ENCODE data around the gene WDR90. TPM values are rescaled to one million over a fixed set of nuclear protein-coding genes. Genes with fewer than 3 reads are reported as not detected.

Gene WDR90
- total RNA-seq, 1 donor from 2014 or later, result 34.9 TPM

- Histone ChIP-seq H3K27ac (no peak overlapping the region), H3K4me3 (no peak overlapping the region), H3K9me3 (no peaks in the 10 kb centered on the region), H3K36me3 (no peaks in the 10 kb centered on the region), H3K4me1 (peaks cover 63% of the 10 kb centered on the region), H3K27me3 (no peaks in the 10 kb centered on the region)
- no peak for DNase-seq (ENCODE audit: extremely low spot score in 2 of 2)
- no peak for TF ChIP-seq CTCF (IDR thresholded peaks at IDR 0.05)
- no peak for TF ChIP-seq POLR2AphosphoS5 (IDR thresholded peaks at IDR 0.05; ENCODE audit: insufficient read depth in 1 of 2, low read depth in 1 of 2)
- intact Hi-C loops (cut with DNase I), result loop anchor here (10.0 kb wide), 1 partner anchor 260 kb away; the partner anchor contains the start of gene PGAP6
Measured at GRCh38 chr16:644556-644955, 4.6 kb upstream of the WDR90 start.

GRCh38 chr16:645852-646678, 3.1 kb upstream of the WDR90 start:
- H3K4me1 ChIP-seq, result peaks cover 66% of the 10 kb centered on the region

GRCh38 chr16:646679-647172, 2.4 kb upstream of the WDR90 start:
- no peaks in the 10 kb centered on the region for H3K9me3 ChIP-seq
- H3K27me3 ChIP-seq, result no peaks in the 10 kb centered on the region
- H3K4me1 ChIP-seq, result peaks cover 60% of the 10 kb centered on the region
- intact Hi-C loops (cut with DNase I), result loop anchor here (10.0 kb wide), 1 partner anchor 262 kb away; the partner anchor contains the start of gene PGAP6
- TF ChIP-seq CTCF (IDR thresholded peaks at IDR 0.05), result no peak
- TF ChIP-seq POLR2A (IDR thresholded peaks at IDR 0.05), result no peak
- TF ChIP-seq POLR2AphosphoS5 (IDR thresholded peaks at IDR 0.05; ENCODE audit: insufficient read depth in 1 of 2, low read depth in 1 of 2), result no peak
- no peak overlapping the region for H3K4me3 ChIP-seq
- no peaks in the 10 kb centered on the region for H3K36me3 ChIP-seq
- no peak for DNase-seq (ENCODE audit: extremely low spot score in 2 of 2)
- H3K27ac ChIP-seq, result no peak overlapping the region

More at GRCh38 chr16:645852-646678, 3.1 kb upstream of the WDR90 start:
- intact Hi-C loops (cut with DNase I), result loop anchor here (10.0 kb wide), 1 partner anchor 261 kb away; the partner anchor contains the start of gene PGAP6
- no peak for TF ChIP-seq POLR2A (IDR thresholded peaks at IDR 0.05)
- no peak for TF ChIP-seq CTCF (IDR thresholded peaks at IDR 0.05)
- no peak for TF ChIP-seq POLR2AphosphoS5 (IDR thresholded peaks at IDR 0.05; ENCODE audit: insufficient read depth in 1 of 2, low read depth in 1 of 2)
- H3K27ac ChIP-seq, result no peak overlapping the region
- no peaks in the 10 kb centered on the region for H3K27me3 ChIP-seq
- DNase-seq (ENCODE audit: extremely low spot score in 2 of 2), result no peak
- no peaks in the 10 kb centered on the region for H3K36me3 ChIP-seq
- no peak overlapping the region for H3K4me3 ChIP-seq
- no peaks in the 10 kb centered on the region for H3K9me3 ChIP-seq

- Histone ChIP-seq H3K27ac (no peak overlapping the region), H3K27me3 (no peaks in the 10 kb centered on the region), H3K36me3 (no peaks in the 10 kb centered on the region), H3K4me3 (no peak overlapping the region), H3K9me3 (no peaks in the 10 kb centered on the region), H3K4me1 (peaks cover 59% of the 10 kb centered on the region)
- no peak for TF ChIP-seq POLR2A (IDR thresholded peaks at IDR 0.05)
- no peak for TF ChIP-seq POLR2AphosphoS5 (IDR thresholded peaks at IDR 0.05; ENCODE audit: insufficient read depth in 1 of 2, low read depth in 1 of 2)
- no peak for TF ChIP-seq CTCF (IDR thresholded peaks at IDR 0.05)
- DNase-seq (ENCODE audit: extremely low spot score in 2 of 2), result no peak
- intact Hi-C loops (cut with DNase I), result loop anchor here (10.0 kb wide), 1 partner anchor 263 kb away; the partner anchor contains the start of gene PGAP6
Measured at GRCh38 chr16:647173-647902, 1.8 kb upstream of the WDR90 start.
